Left kidney (tissue), 8 donors: ENCODE data around the gene FAM110D. TPM values are rescaled to one million over a fixed set of nuclear protein-coding genes. Genes with fewer than 3 reads are reported as not detected.

Experiments used
- DNase-seq: peaks from one replicate; pipeline ENCODE4 v3.0.0-alpha.2; 2013
- long read RNA-seq, 8 donors: transcript quantifications; one replicate each; lab custom pipeline, GENCODE V29; 2026
- polyA plus RNA-seq: library from polyadenylated mRNA; unstranded; fragments of 120-200 nt; gene quantifications from one replicate; pipeline ENCODE4 v1.2.1, GENCODE V29; 2013; ENCODE audit not compliant: insufficient read length

The FAM110D gene
- polyA plus RNA-seq = 0.63 TPM
- long read RNA-seq, donor 1, partial matches to known transcripts = 0 of 1 reads
- long read RNA-seq, donor 1, other reads (novel, unspliced or antisense) = 0 of 1 reads
- long read RNA-seq, donor 2, partial matches to known transcripts = 0 of 1 reads
- long read RNA-seq, donor 2, other reads (novel, unspliced or antisense) = 0 of 1 reads
- long read RNA-seq, donor 3 = 0 reads
- long read RNA-seq, donor 4 = 0 reads
- long read RNA-seq, donor 5, partial matches to known transcripts = 0 of 3 reads
- long read RNA-seq, donor 5, other reads (novel, unspliced or antisense) = 0 of 3 reads
- long read RNA-seq, donor 6, partial matches to known transcripts = 0 of 3 reads
- long read RNA-seq, donor 6, other reads (novel, unspliced or antisense) = 0 of 3 reads
- long read RNA-seq, donor 7, partial matches to known transcripts = 0 of 3 reads
- long read RNA-seq, donor 7, other reads (novel, unspliced or antisense) = 0 of 3 reads
- long read RNA-seq, donor 8 = 0 reads

- no peak for DNase-seq
These were observed at the start of gene FAM110D for GRCh38 chr1:26158908-26159742. Gene FAM110D, plus strand, starts transcription at chr1:26159079. Its CDS starts 2,213 bp downstream, at chr1:26161292.

GRCh38 chr1:26109229-26110164 lies 49.4 kb upstream of the FAM110D start:
- no peak for DNase-seq

DNA sequence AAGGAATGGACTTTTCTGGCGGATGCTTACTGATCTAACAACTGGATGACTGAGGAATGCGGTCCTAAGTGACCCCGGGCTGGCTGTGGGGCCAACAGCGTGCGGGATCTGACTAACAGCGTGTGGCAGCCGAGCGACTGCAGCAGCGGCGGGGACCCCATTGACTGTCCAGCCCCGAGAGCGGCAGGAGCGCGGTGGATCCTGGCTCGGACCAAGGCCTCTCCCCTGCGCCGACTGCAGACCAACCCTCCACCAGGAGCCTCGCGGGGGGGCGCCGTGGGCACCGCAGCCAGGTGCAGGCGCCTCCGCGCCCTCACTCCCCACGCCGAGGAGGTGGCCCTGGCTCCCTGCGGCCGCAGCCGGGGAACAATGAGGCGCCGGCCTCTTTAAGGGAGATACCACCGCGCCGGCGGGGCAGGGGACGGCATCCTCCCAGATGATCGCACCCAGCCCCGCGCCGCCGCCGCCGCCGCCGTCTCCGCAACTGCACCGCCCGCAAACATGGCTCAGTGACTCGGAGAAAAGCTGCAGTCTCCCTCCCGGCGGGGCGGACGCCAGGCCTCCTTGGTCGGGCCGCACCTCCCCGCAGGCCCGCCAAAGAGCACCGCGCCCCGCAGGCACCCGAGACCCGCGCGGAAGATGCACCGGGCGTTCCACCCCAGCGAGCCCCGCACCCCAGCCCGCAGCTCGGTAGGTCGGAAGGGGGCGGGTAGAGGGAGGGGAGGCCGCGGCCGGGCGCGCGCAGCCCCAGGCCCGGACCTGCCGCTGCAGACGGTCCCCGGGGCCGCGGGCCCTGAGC lies 47.9 kb upstream of the FAM110D start:
- DNase-seq = peak; percentile 73

DNA sequence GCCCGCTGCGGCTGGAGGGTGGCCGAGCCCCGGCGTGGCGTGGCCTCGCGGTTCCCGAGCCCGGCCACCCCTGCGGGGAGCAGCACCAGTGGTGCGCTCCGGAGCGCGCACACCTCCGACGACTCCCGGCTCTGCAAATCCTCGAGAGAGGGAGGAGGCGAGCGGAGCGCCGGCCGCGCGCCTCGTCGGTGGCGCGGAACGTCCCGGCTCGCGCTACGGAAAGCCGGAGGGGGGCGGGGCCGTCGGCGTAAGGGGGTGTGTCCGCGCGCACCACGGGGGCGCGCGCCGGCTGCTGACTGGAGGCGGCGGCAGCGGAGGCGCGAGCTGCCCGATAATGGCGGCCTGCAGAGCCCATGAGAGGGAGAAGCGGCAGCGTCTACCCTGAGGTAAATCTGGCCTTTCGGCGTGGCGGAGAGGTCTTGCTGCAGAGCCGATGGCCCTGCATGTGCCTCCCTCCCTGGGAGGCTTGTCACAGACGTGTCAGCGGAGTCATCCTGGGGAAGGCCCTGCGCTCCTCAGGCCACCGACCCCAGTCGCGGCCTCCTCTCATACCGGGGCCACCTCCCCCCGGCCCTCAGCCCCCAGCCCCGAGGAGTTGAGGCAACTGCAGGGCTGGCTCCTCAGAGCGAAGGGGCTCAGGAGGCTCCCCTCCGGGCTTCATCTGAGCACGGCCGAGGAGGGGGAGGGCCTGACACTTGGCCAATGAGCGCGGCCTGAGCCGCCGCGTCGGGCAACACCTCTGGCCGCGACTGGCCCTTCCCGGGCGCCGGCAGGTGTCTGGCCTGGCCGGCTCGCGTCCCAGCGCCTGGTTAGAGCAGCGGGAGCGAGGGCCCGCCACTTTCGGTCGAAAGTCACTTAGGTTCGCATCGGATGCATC lies 47.1 kb upstream of the FAM110D start, which contains the start of gene PDIK1L:
Gene PDIK1L, plus strand, starts transcription at position 295 of the 877 bp plus-strand sequence. CDS start 2,485 bp downstream, outside the sequence.
- DNase-seq = peak; percentile 95

DNA sequence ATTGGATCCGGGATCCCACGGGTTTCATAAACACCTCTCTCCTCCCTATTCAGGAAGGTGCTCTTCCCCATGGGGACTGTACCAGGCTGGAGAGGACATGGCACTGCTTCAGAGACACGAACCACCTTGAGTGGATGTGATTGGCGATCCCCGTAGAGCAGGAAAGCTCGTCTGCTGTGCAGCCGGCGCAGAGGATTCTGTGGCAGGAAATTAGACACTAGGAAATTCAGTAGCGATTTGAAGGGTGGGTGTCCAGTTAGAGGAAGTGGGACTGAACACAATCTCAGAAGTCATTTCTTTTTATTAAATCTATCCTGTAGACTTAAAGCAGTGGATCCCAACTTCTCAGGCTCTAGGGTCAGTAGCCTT lies 46.5 kb upstream of the FAM110D start:
- no peak for DNase-seq

GRCh38 chr1:26114165-26114927 lies 44.5 kb upstream of the FAM110D start:
- no peak for DNase-seq

GRCh38 chr1:26119892-26120608 lies 38.8 kb upstream of the FAM110D start:
- DNase-seq = no peak

GRCh38 chr1:26121854-26122773 lies 36.8 kb upstream of the FAM110D start:
- DNase-seq = no peak

GRCh38 chr1:26122988-26123973 lies 35.6 kb upstream of the FAM110D start:
- DNase-seq = no peak

DNA sequence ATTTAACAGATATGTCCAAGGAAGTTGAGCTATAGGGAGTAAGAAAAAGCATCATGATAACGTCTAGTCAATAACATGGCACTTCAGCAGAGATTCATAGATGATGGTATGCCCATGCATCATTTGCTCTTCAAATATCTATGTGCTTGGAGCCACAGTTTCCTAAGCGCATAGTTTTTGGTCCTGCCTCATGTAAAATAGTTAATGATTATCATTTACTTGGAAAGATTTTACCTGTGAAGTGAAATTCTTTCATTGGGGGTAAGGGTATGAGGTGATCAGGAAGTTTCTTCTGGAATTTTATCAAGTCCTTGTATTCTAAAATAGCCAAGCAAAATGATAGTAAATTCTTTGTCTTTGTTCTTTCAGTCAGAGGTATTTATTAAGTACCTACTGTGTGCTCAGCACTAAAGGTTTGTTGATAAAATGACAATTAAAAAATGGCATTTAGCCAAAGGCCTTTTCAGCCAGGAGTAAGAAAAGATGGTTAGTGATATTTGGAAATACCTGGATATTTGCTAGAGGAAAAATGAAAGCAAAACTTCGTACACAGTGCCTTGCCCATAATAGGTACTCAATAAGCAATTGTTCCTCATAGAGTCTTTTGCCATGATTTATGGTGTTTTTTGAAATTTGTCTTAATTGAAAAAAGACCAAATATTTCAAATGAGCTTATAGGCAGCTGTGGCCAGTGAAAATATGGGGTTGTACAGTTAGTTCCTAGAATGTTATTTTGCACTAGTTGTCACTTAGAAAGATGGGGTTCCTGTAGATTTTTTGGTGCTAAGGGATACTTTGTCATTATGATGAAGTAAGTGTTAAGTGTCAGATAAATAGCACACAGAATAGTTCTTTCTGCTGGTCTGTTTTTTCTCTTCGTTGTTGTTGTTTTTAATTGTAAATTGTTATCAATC lies 34.2 kb upstream of the FAM110D start:
- no peak for DNase-seq

GRCh38 chr1:26125382-26125781 lies 33.5 kb upstream of the FAM110D start:
- DNase-seq = no peak

DNA sequence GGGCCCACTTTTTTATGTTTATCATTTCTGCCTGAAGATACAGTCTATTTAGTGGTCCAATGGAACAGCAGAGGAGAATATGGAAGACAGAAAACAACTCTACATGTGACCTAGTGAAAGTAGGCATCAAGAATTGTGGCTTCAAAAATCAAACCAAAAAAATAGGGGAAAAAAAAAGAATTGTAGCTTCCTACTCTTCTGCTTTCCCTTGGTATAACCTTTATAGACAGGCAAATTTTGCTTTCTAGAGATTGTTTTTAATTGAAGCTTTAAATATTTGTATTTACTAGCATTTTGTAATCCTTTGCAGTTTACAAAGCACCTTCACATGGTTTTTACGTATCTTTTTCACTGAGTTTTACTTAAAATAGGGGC lies 32.9 kb upstream of the FAM110D start:
- no peak for DNase-seq

DNA sequence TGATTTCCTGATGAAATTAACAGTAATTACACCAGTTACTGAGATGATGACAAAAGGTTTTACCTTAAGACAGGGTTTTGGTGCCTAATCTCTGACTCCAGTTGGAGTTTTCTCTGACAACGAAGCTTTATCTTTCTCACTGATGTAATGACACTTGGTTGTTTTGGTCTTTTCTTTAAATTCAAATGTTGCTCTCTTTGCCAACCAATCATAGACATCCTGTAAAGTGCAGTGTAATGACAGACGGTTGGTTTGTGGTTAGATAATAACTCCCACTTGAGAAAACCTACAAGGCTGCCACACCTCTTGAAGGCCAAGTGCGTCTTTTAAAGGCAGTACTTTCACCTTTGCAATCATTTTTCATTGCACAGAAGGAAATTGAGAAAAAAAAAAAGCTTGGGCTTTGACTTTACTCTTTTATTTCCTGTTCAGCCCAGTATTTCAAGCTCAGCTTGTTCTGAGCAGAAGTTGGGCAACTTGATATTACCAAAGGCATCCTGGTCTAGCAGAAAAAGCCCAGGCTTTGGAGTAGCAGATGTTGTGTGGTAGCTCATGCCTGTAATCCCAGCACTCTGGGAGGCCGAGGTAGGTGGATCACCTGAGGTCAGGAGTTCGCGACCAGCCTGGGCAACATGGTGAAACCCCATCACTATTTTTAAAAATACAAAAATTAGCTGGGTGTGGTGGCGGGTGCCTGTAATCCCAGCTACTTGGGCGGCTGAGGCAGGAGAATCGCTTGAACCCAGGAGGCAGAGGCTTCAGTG lies 32.4 kb upstream of the FAM110D start:
- no peak for DNase-seq
